K562 (cell line): Measurements from ENCODE around the gene RNF40. TPM values are rescaled to one million over a fixed set of nuclear protein-coding genes. Genes with fewer than 3 reads are reported as not detected.

Experiments used
- BCOR ChIP-seq: fragments of 450-650 bp; IDR thresholded peaks from 2 replicates; pipeline ENCODE4 v1.6.1; 2016
- CBFB ChIP-seq: sonication (generic); formaldehyde crosslinking; IDR thresholded peaks from 2 replicates; pipeline ENCODE4 v1.4.0; 2020; ENCODE audit warnings: mild to moderate bottlenecking, missing genetic modification reagents
- HINFP ChIP-seq: fragments of 450-650 bp; conservative IDR thresholded peaks from 2 replicates; pipeline ENCODE4 v1.6.1; 2016; ENCODE audit warnings: missing genetic modification characterization, low read depth, mild to moderate bottlenecking, control low read depth, missing compliant biosample characterization
- KDM1A ChIP-seq, 2 experiments: fragments of 450-650 bp; IDR thresholded peaks; 2 replicates each; pipeline ENCODE4 v1.6.1; 2016; ENCODE audit warnings: mild to moderate bottlenecking in 2 of 2
- LEF1 ChIP-seq: fragments of 450-650 bp; IDR thresholded peaks from 2 replicates; pipeline ENCODE4 v1.6.1; 2016; ENCODE audit warnings: mild to moderate bottlenecking
- MYC ChIP-seq, 2 experiments: fragments of 250-450 bp in 1 of 2; sonication (Bioruptor Pico) in 1 of 2; IDR thresholded peaks; 2 replicates each; pipeline versions ENCODE4 v1.5.1 to v1.6.1; 2012 to 2021; ENCODE audit warnings: low read depth in 2 of 2, borderline replicate concordance in 1 of 2, improper control_type of control experiment in 1 of 2, low read length in 1 of 2, mild to moderate bottlenecking in 1 of 2, moderate library complexity in 1 of 2
- NBN ChIP-seq: fragments of 450-650 bp; IDR thresholded peaks from 2 replicates; pipeline ENCODE4 v1.6.1; 2016; ENCODE audit warnings: low read depth, mild to moderate bottlenecking
- NR3C1 ChIP-seq: sonication (generic); formaldehyde crosslinking; IDR thresholded peaks from 2 replicates; pipeline ENCODE4 v1.8.1; 2022; ENCODE audit warnings: missing genetic modification reagents
- NR4A1 ChIP-seq, 2 experiments: fragments of 250-450 bp in 1 of 2; fragments of 450-650 bp in 1 of 2; sonication (Bioruptor Pico) in 1 of 2; IDR thresholded peaks; 2 replicates each; pipeline versions ENCODE4 v1.4.0 to v1.6.1; 2016 to 2020; ENCODE audit warnings: mild to moderate bottlenecking in 2 of 2, missing compliant biosample characterization in 1 of 2, missing genetic modification characterization in 1 of 2, moderate library complexity in 1 of 2
- NUFIP1 ChIP-seq: fragments of 450-650 bp; IDR thresholded peaks from 2 replicates; pipeline ENCODE4 v1.6.1; 2018; ENCODE audit not compliant: partially characterized antibody
- PCBP1 ChIP-seq: fragments of 200-400 bp; formaldehyde crosslinking; IDR thresholded peaks from 2 replicates; pipeline ENCODE4 v1.6.1; 2018; ENCODE audit warnings: mild to moderate bottlenecking, low read depth, low read length; ENCODE audit not compliant: poor library complexity, severe bottlenecking
- POLR2G ChIP-seq: fragments of 200-400 bp; formaldehyde crosslinking; IDR thresholded peaks from 2 replicates; pipeline ENCODE4 v1.6.1; 2017; ENCODE audit warnings: low read depth, mild to moderate bottlenecking, antibody characterized with exemption, low read length, moderate library complexity
- PRDM10 ChIP-seq: fragments of 450-650 bp; IDR thresholded peaks from 2 replicates; pipeline ENCODE4 v1.6.1; 2018; ENCODE audit not compliant: partially characterized antibody
- PRPF4 ChIP-seq: fragments of 200-400 bp; formaldehyde crosslinking; IDR thresholded peaks from one replicate; pipeline ENCODE4 v1.6.1; 2017; ENCODE audit warnings: low read length, low read depth, mild to moderate bottlenecking; ENCODE audit not compliant: insufficient read depth, poor library complexity, severe bottlenecking
- PTRF ChIP-seq: fragments of 450-650 bp; IDR thresholded peaks from 2 replicates; pipeline ENCODE4 v1.6.1; 2016; ENCODE audit warnings: mild to moderate bottlenecking, missing genetic modification characterization, missing compliant biosample characterization
- SRF ChIP-seq, 2 experiments: fragments of 250-450, 450-650 bp in 1 of 2; sonication (Bioruptor Pico) in 1 of 2; sonication (generic) in 1 of 2; formaldehyde crosslinking; IDR thresholded peaks; 2 replicates each; pipeline versions ENCODE4 v1.5.0 to v1.5.1; 2020 to 2022; ENCODE audit warnings: mild to moderate bottlenecking in 1 of 2, missing genetic modification reagents in 1 of 2
- STAT5A ChIP-seq: IDR thresholded peaks from 2 replicates; pipeline ENCODE4 v1.6.1; 2012; ENCODE audit warnings: low read length, inconsistent platforms, borderline replicate concordance
- TAF9B ChIP-seq: fragments of 450-650 bp; IDR thresholded peaks from 2 replicates; pipeline ENCODE4 v1.6.1; 2018; ENCODE audit warnings: mild to moderate bottlenecking; ENCODE audit not compliant: partially characterized antibody
- ZNF511 ChIP-seq: sonication (generic); formaldehyde crosslinking; IDR thresholded peaks from 2 replicates; pipeline ENCODE4 v1.8.0; 2022; ENCODE audit warnings: mild to moderate bottlenecking, missing genetic modification reagents
- polyA plus RNA-seq, 8 experiments: library from polyadenylated mRNA; depleted of rRNA in 4 of 8; stranded (reverse) in 5 of 8; unstranded in 3 of 8; fragments of >200 nt; fragmentation: Nextera tagmentation in 2 of 8; fragmentation: Illumina TruSeq in 1 of 8; extraction: Ambion mirVana in 2 of 8; extraction: Trizol in 1 of 8; gene quantifications; 2 replicates each; pipeline versions ENCODE4 v1.2.1 to v1.2.3, GENCODE V29; 2011 to 2014; ENCODE audit warnings: inconsistent platforms in 1 of 8, missing spikeins in 1 of 8
- total RNA-seq, 7 experiments: library from RNA; depleted of rRNA in 6 of 7; stranded (reverse); fragments of >200 nt in 6 of 7; fragmentation: Illumina TruSeq in 2 of 7; extraction: Trizol in 2 of 7; gene quantifications; 2 replicates each; pipeline versions ENCODE4 v1.2.1 to v1.2.3, GENCODE V29; 2011 to 2021; ENCODE audit warnings: low replicate concordance in 1 of 7

RNF40 gene
- total and polyA plus RNA-seq, 9 of the 15 experiments (the other 6 are each of a cell fraction or from before 2014, with no cell fraction given) = 6.2 to 129 (median 81.5) TPM

GRCh38 chr16:30805370-30806169 lies 43.4 kb downstream of the RNF40 start (continued):
- TF ChIP-seq STAT5A = 0 out of 2 replicates have a peak, but pooled peaks have one; percentile 13
- peak; percentile 91; the same call in 1 of the 2 replicates for TF ChIP-seq CBFB (CRISPR knock-in tag)
- TF ChIP-seq NUFIP1 = peak; percentile 49
- TF ChIP-seq KDM1A (IDR thresholded peaks at IDR 0.05) = peak in 1 of 2 experiments; percentile 76; a peak in 3 of 4 replicates
- no peak for TF ChIP-seq HINFP (tag)
- TF ChIP-seq PCBP1 = peak; percentile 74
- peak; percentile 97 for TF ChIP-seq BCOR
- no peak for TF ChIP-seq NR3C1 (CRISPR knock-in tag)
- no peak for TF ChIP-seq PTRF (tag)
- peak; percentile 34; the same call in 1 of the 2 replicates for TF ChIP-seq ZNF511 (CRISPR knock-in tag)
- no peak for TF ChIP-seq LEF1
- TF ChIP-seq POLR2G = peak; percentile 97
- peak; percentile 70; the same call in 1 of the 2 replicates for TF ChIP-seq MYC (IDR thresholded peaks at IDR 0.05; ENCODE audit: low read depth, low read length)
- TF ChIP-seq MYC (CRISPR knock-in tag; IDR thresholded peaks at IDR 0.05; ENCODE audit: borderline replicate concordance, low read depth) = no peak; the same call in 1 of the 2 replicates
- TF ChIP-seq NBN = 0 out of 2 replicates have a peak, but pooled peaks have one; percentile 52
- peak in 1 of 2 experiments; percentile 41; a peak in 1 of 4 replicates for TF ChIP-seq SRF (CRISPR knock-in tag; IDR thresholded peaks at IDR 0.05)
- TF ChIP-seq NR4A1 (CRISPR knock-in tag; IDR thresholded peaks at IDR 0.05) = no peak
- no peak; the same call in 1 of the 2 replicates for TF ChIP-seq NR4A1 (tag; IDR thresholded peaks at IDR 0.05)
- TF ChIP-seq PRDM10 = peak; percentile 78
- no peak for TF ChIP-seq PRPF4
- TF ChIP-seq TAF9B = peak; percentile 93
